Testis (tissue), 3 donors: ENCODE results near the gene HYKK. TPM values are rescaled to one million over a fixed set of nuclear protein-coding genes. Genes with fewer than 3 reads are reported as not detected.
"Not testable (repeated sequence)": the region's sequence is repeated elsewhere in the genome, so short reads cannot be mapped to it uniquely, and the experiment has no call there.

Experiments used
- DNase-seq: peaks from one replicate; pipeline ENCODE4 v3.0.0-alpha.2; 2019
- H3K27ac ChIP-seq, 2 donors: fragments of 200-600 bp; sonication (generic); one replicate each; pipeline ENCODE4 v1.5.1; 2019
- H3K27me3 ChIP-seq: fragments of 200-600 bp; sonication (generic); one replicate; pipeline ENCODE4 v1.5.1; 2019
- H3K36me3 ChIP-seq: fragments of 200-600 bp; sonication (generic); one replicate; pipeline ENCODE4 v1.5.1; 2017; ENCODE audit warnings: low read depth; ENCODE audit errors: missing control alignments
- H3K4me1 ChIP-seq: fragments of 200-600 bp; sonication (generic); one replicate; pipeline ENCODE4 v1.5.1; 2019
- H3K4me3 ChIP-seq, 2 donors: fragments of 200-600 bp; sonication (generic); one replicate each; pipeline ENCODE4 v1.5.1; 2017 to 2019
- H3K9me3 ChIP-seq: fragments of 200-600 bp; sonication (generic); one replicate; pipeline ENCODE4 v1.5.1; 2017
- POLR2A ChIP-seq: fragments of 450-650 bp; IDR thresholded peaks from one replicate; pipeline ENCODE4 v1.6.1; 2017; ENCODE audit warnings: antibody characterized with exemption, mild to moderate bottlenecking, moderate library complexity
- whole genome bisulfite sequencing, 2 donors: methylation state at CpG; one replicate each; pipeline ENCODE4 v1.1.5; 2018; 5-methylcytosine and 5-hydroxymethylcytosine counted together
- intact Hi-C: fragments of 100-400 bp; cut with DNase I; formaldehyde crosslinking; loops from one replicate; pipeline ENCODE4 v1.15.1; 2023; ENCODE audit warnings: low total_unique reads
- polyA plus RNA-seq: library from polyadenylated mRNA; stranded (reverse); fragments of 350-450 nt; fragmentation: Illumina TruSeq; extraction: RNeasy Lipid Tissue Mini Kit (QIAGEN cat#74804); gene quantifications from one replicate; pipeline ENCODE4 v1.2.3, GENCODE V29; 2014; ENCODE audit warnings: low read depth, low replicate concordance; ENCODE audit not compliant: insufficient read depth
- total RNA-seq, 2 donors: library from RNA; depleted of rRNA; stranded (reverse); fragments of >200 nt; gene quantifications; one replicate each; pipeline ENCODE4 v1.2.3, GENCODE V29; 2016
- TF ChIP-seq, protein P1 (sequence below), 3 experiments: fragments of 450-650 bp in 2 of 3; fragments of 200-600 bp in 1 of 3; sonication (generic) in 1 of 3; IDR thresholded peaks; one replicate each; pipeline ENCODE4 v1.5.1; 2016 to 2019; ENCODE audit warnings: antibody characterized with exemption in 3 of 3, mild to moderate bottlenecking in 2 of 3, moderate library complexity in 1 of 3

The HYKK gene
- total and polyA plus RNA-seq, 3 donors from 2014 or later, result 5.9 to 8.8 (median 7.0) TPM

DNA sequence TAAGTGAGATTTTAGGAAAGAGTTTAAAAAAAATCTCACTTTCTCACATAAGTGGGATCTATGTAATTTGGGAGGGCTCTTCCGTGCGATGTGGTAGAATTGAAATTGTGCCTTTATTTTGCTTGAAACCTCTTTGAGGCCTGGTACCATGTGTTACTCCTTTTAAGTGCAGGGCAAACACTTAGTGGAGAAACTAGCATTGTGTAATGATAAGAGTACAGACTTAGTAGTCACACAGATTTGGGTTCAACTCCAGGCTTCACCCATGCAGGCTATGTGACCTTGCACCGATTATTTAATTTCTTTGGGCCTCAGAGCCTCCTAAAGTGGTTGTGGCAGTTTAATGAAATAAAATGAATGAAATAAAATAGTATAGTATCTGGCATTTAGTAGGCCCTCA, 35.3 kb downstream of the HYKK start:
- intact Hi-C loops, result no loop called here
- no peak overlapping the region for H3K27ac ChIP-seq
- no peak for DNase-seq
- H3K4me1 ChIP-seq, result peaks cover 11% of the 10 kb centered on the region
- H3K9me3 ChIP-seq, result no peaks in the 10 kb centered on the region
- no peaks in the 10 kb centered on the region for H3K36me3 ChIP-seq
- TF ChIP-seq POLR2A, result no peak
- TF ChIP-seq, protein P1, sequence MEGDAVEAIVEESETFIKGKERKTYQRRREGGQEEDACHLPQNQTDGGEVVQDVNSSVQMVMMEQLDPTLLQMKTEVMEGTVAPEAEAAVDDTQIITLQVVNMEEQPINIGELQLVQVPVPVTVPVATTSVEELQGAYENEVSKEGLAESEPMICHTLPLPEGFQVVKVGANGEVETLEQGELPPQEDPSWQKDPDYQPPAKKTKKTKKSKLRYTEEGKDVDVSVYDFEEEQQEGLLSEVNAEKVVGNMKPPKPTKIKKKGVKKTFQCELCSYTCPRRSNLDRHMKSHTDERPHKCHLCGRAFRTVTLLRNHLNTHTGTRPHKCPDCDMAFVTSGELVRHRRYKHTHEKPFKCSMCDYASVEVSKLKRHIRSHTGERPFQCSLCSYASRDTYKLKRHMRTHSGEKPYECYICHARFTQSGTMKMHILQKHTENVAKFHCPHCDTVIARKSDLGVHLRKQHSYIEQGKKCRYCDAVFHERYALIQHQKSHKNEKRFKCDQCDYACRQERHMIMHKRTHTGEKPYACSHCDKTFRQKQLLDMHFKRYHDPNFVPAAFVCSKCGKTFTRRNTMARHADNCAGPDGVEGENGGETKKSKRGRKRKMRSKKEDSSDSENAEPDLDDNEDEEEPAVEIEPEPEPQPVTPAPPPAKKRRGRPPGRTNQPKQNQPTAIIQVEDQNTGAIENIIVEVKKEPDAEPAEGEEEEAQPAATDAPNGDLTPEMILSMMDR (IDR thresholded peaks at IDR 0.05), result no peak
- H3K4me3 ChIP-seq, result no peak overlapping the region
- WGBS, 2 donors, result 93 to 94% methylated on average over 3 of the region's 3 CpGs
- no peaks in the 10 kb centered on the region for H3K27me3 ChIP-seq

DNA sequence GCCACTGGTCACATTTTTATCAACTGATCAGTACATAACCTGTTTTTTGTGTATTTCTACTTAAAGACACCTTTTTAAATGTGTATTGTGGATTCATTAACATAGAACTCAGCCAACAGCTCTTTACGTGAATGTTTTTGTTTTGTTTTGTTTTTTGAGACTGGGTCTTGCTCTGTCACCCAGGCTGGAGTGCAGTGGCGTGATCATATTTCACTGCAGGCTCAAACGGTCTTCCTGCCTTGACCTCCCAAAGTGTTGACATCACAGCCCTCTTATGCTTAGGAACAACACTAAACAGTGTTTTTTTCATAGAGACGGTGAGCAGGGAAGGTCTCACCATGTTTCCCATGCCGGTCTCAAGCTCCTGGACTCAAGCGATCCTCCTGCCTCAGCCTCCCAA, 42.8 kb downstream of the HYKK start:
- WGBS, 2 donors, result 73 to 77% methylated on average over 6 of the region's 6 CpGs
- no peak overlapping the region for H3K4me3 ChIP-seq
- H3K9me3 ChIP-seq, result no peaks in the 10 kb centered on the region
- H3K27ac ChIP-seq, result no peak overlapping the region
- no peaks in the 10 kb centered on the region for H3K27me3 ChIP-seq
- H3K36me3 ChIP-seq, result no peaks in the 10 kb centered on the region
- no peak for DNase-seq
- no peaks in the 10 kb centered on the region for H3K4me1 ChIP-seq
- intact Hi-C loops, result no loop called here
- TF ChIP-seq POLR2A, result no peak
- TF ChIP-seq, protein P1 (IDR thresholded peaks at IDR 0.05), result no peak

DNA sequence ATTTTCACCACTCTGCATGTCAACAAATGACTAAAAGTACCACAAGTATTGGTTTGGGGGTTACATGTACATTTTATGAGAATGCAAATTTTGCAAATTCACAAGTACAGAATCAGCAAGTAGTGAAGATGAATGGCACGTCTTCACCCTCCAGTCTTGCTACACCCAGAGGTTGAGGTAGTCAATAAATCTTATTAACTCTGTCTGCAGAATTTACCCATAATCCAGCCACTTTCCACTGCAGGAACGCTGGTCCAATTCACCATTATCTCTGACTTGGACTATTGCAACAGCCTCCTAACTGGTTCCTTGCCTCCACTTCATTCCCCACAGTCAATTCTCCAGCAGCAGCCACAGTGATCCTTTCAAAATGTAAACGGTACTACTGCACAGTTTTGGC, 43.4 kb downstream of the HYKK start:
- Histone ChIP-seq H3K9me3 (no peaks in the 10 kb centered on the region), H3K4me3 (no peak overlapping the region), H3K27me3 (no peaks in the 10 kb centered on the region), H3K4me1 (no peaks in the 10 kb centered on the region), H3K27ac (no peak overlapping the region), H3K36me3 (no peaks in the 10 kb centered on the region)
- DNase-seq, result no peak
- WGBS, 2 donors, result 69 to 78% methylated on average over 3 of the region's 3 CpGs
- TF ChIP-seq POLR2A, result no peak
- TF ChIP-seq, protein P1 (IDR thresholded peaks at IDR 0.05), result no peak
- intact Hi-C loops, result no loop called here

DNA sequence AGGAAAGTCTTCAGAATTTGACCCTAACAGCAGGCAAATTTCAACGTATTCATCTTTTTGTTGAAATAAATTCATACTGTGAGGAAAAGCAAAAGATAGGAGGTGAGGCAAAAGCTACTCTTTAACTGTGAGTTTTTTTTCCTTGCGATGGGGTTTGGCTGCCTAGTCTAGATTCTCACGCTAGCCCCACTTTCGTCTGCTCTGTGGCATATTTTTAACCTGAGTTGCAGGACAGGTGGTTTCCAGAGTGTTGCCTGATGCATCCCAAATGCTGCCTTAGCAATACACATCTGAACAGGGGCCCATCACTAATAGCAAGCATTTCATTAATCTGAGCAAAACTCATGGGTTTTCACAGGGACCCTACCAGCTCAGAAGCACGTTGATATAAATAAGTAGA, 44.5 kb downstream of the HYKK start:
- Histone ChIP-seq H3K4me3 (no peak overlapping the region), H3K4me1 (no peaks in the 10 kb centered on the region), H3K27ac (no peak overlapping the region), H3K9me3 (no peaks in the 10 kb centered on the region), H3K27me3 (no peaks in the 10 kb centered on the region), H3K36me3 (no peaks in the 10 kb centered on the region)
- DNase-seq, result no peak
- intact Hi-C loops, result no loop called here
- TF ChIP-seq, protein P1 (IDR thresholded peaks at IDR 0.05), result no peak
- TF ChIP-seq POLR2A, result no peak
- WGBS, 2 donors, result 90% methylated on average over 5 of the region's 5 CpGs

DNA sequence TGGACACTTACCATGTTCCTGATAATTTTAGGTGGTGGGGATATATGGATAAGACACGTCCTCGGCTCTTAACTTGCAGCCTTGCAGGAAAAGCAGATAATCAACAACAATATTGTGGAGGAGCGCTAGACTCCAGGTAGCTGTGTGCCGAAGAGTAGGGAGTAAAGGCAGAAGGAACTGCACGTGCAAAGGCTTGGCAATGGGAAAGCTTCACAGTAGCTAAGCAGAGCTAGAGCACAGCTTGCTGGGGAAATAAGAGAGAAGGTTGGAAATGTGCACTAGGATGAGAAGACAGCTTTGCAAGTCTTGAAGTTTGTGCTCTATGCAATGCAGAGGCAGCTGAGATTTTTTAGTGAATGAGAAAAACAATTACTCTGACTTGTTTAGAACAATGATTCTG, 45.2 kb downstream of the HYKK start:
- 52 to 53% methylated on average over 5 of the region's 5 CpGs for WGBS, 2 donors

DNA sequence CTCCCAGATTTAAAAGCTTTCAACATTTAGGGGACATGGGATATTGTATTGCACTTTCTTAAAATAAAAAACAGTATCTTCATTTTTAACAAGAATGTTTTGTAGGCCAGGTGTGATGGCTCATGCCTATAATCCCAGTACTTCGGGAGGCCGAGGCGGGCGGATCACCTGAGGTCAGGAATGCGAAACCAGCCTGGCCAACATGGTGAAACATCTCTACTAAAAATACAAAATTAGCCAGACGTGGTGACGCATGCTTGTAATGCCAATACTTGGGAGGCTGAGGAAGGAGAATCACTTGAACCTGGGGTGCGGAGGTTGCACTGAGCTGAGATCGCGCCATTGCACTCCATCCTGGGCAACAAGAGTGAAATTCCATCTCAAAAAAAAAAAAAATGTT, 52.8 kb downstream of the HYKK start:
- H3K27ac ChIP-seq, H3K27me3 ChIP-seq, H3K4me1 ChIP-seq, DNase-seq, H3K36me3 ChIP-seq, H3K4me3 ChIP-seq, H3K9me3 ChIP-seq: not testable (repeated sequence)
- intact Hi-C loops, result loop anchor here (10.0 kb wide), 1 partner anchor 55 kb away; the partner anchor contains the start of gene HYKK
- WGBS, 2 donors, result 95 to 96% methylated on average over 10 of the region's 10 CpGs

More for the DNA sequence above, 45.2 kb downstream of the HYKK start:
- no peaks in the 10 kb centered on the region for H3K9me3 ChIP-seq
- H3K27ac ChIP-seq, result no peak overlapping the region
- TF ChIP-seq, protein P1 (IDR thresholded peaks at IDR 0.05), result no peak
- TF ChIP-seq POLR2A, result no peak
- H3K4me1 ChIP-seq, result no peaks in the 10 kb centered on the region
- DNase-seq, result no peak
- intact Hi-C loops, result no loop called here
- H3K27me3 ChIP-seq, result no peaks in the 10 kb centered on the region
- H3K36me3 ChIP-seq, result no peaks in the 10 kb centered on the region
- H3K4me3 ChIP-seq, result no peak overlapping the region
